Neural cell (in vitro differentiated cells): ENCODE measurements around the gene VAV3. TPM values are rescaled to one million over a fixed set of nuclear protein-coding genes. Genes with fewer than 3 reads are reported as not detected.

Experiments
- H2AFZ ChIP-seq: fragments of 200-600, 300-800 bp; sonication (generic), shearing (Covaris generic); 2 replicates; pipeline ENCODE4 v1.6.0; 2014; ENCODE audit warnings: low read depth, mild to moderate bottlenecking, antibody characterized with exemption, low read length, moderate library complexity
- H3F3A ChIP-seq: fragments of 200-600 bp; shearing (Covaris generic); 2 replicates; pipeline ENCODE4 v1.6.1; 2016; ENCODE audit warnings: mild to moderate bottlenecking, moderate library complexity, mixed read lengths, antibody characterized with exemption, low read length; ENCODE audit not compliant: insufficient read depth, poor library complexity, severe bottlenecking
- H3K27ac ChIP-seq: fragments of 200-600, 300-800 bp; sonication (generic), shearing (Covaris generic); 2 replicates; pipeline ENCODE4 v1.5.1; 2014; ENCODE audit warnings: mild to moderate bottlenecking, low read length, moderate library complexity
- H3K27me3 ChIP-seq: fragments of 300-800, 200-600 bp; sonication (generic), shearing (Covaris generic); 2 replicates; pipeline ENCODE4 v1.6.0; 2014; ENCODE audit warnings: mild to moderate bottlenecking, low read depth, low read length, moderate library complexity; ENCODE audit not compliant: insufficient read depth
- H3K36me3 ChIP-seq: fragments of 300-800, 200-600 bp; sonication (generic), shearing (Covaris generic); 2 replicates; pipeline ENCODE4 v1.5.1; 2014; ENCODE audit warnings: mild to moderate bottlenecking, antibody characterized with exemption, low read length, moderate library complexity; ENCODE audit not compliant: insufficient read depth
- H3K4me2 ChIP-seq: fragments of 300-800, 200-600 bp; sonication (generic), shearing (Covaris generic); 2 replicates; pipeline ENCODE4 v1.6.0; 2014; ENCODE audit warnings: mild to moderate bottlenecking, low read length
- H3K4me3 ChIP-seq: fragments of 300-800, 200-600 bp; sonication (generic), shearing (Covaris generic); 2 replicates; pipeline ENCODE4 v1.5.1; 2014; ENCODE audit warnings: mild to moderate bottlenecking, low read length, moderate library complexity
- H3K79me2 ChIP-seq: fragments of 200-600 bp; shearing (Covaris generic); replicated peaks from 2 replicates; pipeline ENCODE4 v1.6.0; 2014; ENCODE audit warnings: mild to moderate bottlenecking, low read length, moderate library complexity; ENCODE audit not compliant: insufficient read depth
- H3K9ac ChIP-seq: fragments of 300-800, 200-600 bp; sonication (generic), shearing (Covaris generic); 2 replicates; pipeline ENCODE4 v1.6.1; 2016; ENCODE audit warnings: mild to moderate bottlenecking, low read length, mixed read lengths
- H3K9me2 ChIP-seq: fragments of 200-600 bp; shearing (Covaris generic); 2 replicates; pipeline ENCODE4 v1.6.1; 2016; ENCODE audit warnings: mild to moderate bottlenecking, low read length, mixed read lengths; ENCODE audit not compliant: insufficient read depth
- H3K9me3 ChIP-seq: fragments of 200-600, 300-800 bp; sonication (generic), shearing (Covaris generic); 2 replicates; pipeline ENCODE4 v1.6.1; 2016; ENCODE audit warnings: mild to moderate bottlenecking, mixed run types, low read length, moderate library complexity, mixed read lengths
- H4K20me1 ChIP-seq: fragments of 200-600 bp; shearing (Covaris generic); 2 replicates; pipeline ENCODE4 v1.6.1; 2016; ENCODE audit warnings: mild to moderate bottlenecking, mixed run types; ENCODE audit not compliant: insufficient read depth
- CTCF ChIP-seq: fragments of 450-650 bp; IDR thresholded peaks from 2 replicates; pipeline ENCODE4 v1.5.1; 2014; ENCODE audit warnings: antibody characterized with exemption, mild to moderate bottlenecking, moderate library complexity; ENCODE audit not compliant: poor library complexity, severe bottlenecking
- EP300 ChIP-seq: fragments of 450-650 bp; conservative IDR thresholded peaks from 2 replicates; pipeline ENCODE4 v1.6.1; 2014; ENCODE audit warnings: antibody characterized with exemption, mild to moderate bottlenecking, moderate library complexity; ENCODE audit not compliant: poor library complexity, severe bottlenecking
- EZH2 ChIP-seq: fragments of 200-600, 300-800 bp; shearing (Covaris generic), sonication (generic); IDR thresholded peaks from 2 replicates; pipeline ENCODE4 v1.6.1; 2014; ENCODE audit warnings: antibody characterized with exemption, low read length, borderline replicate concordance, mild to moderate bottlenecking; ENCODE audit not compliant: insufficient read depth, poor library complexity, severe bottlenecking
- MXI1 ChIP-seq: fragments of 450-650 bp; conservative IDR thresholded peaks from 2 replicates; pipeline ENCODE4 v1.6.1; 2014; ENCODE audit warnings: antibody characterized with exemption, mild to moderate bottlenecking; ENCODE audit not compliant: poor library complexity, severe bottlenecking
- POLR2AphosphoS5 ChIP-seq: IDR thresholded peaks from 2 replicates; pipeline ENCODE4 v1.6.1; 2012
- RAD21 ChIP-seq: fragments of 450-650 bp; conservative IDR thresholded peaks from 2 replicates; pipeline ENCODE4 v1.6.1; 2014; ENCODE audit warnings: antibody characterized with exemption, mild to moderate bottlenecking, moderate library complexity
- SMC3 ChIP-seq: fragments of 450-650 bp; conservative IDR thresholded peaks from 2 replicates; pipeline ENCODE4 v1.6.1; 2014; ENCODE audit warnings: antibody characterized with exemption, mild to moderate bottlenecking, moderate library complexity; ENCODE audit not compliant: poor library complexity
- TAF1 ChIP-seq: IDR thresholded peaks from 2 replicates; pipeline ENCODE4 v1.6.1; 2012; ENCODE audit warnings: low read depth
- polyA plus RNA-seq: library from polyadenylated mRNA; depleted of rRNA; stranded (reverse); fragments of >200 nt; gene quantifications from 2 replicates; pipeline ENCODE4 v1.2.3, GENCODE V29; 2014
- TF ChIP-seq, protein P1 (sequence below): IDR thresholded peaks from 2 replicates; pipeline ENCODE4 v1.6.1; 2012; ENCODE audit warnings: borderline replicate concordance

Gene VAV3
- polyA plus RNA-seq, 1 donor from 2014 or later, result 7.6 TPM

DNA sequence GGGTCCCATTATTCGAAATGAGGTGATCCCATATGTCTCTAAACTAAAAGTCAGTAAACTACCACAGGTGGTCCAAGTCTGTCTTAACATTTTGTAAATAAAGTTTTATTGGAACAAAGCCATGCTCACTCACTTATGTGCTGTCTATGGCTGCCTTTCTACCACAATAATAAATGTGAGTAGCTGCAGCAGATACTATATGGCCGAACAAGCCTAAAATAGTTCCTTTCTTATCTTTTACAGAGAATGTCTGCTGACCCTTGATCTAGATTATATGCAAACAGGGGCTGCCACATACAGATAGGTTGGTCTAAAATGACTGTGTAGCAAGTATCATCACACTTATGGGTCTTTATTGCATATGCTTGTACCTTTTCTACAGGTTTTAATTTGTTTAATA is 140.0 kb downstream of the VAV3 start:
- Histone ChIP-seq H3K36me3 (no peaks in the 10 kb centered on the region), H3K27ac (no peak overlapping the region), H3K9me3 (no peaks in the 10 kb centered on the region), H3K4me2 (no peak overlapping the region), H2AFZ (no peak overlapping the region), H3K79me2 (no peaks in the 10 kb centered on the region), H3F3A (no peaks in the 10 kb centered on the region), H3K4me3 (no peak overlapping the region), H4K20me1 (no peaks in the 10 kb centered on the region), H3K27me3 (no peaks in the 10 kb centered on the region), H3K9me2 (no peaks in the 10 kb centered on the region), H3K9ac (no peak overlapping the region)
- TF ChIP-seq CTCF, result no peak
- TF ChIP-seq, protein P1, sequence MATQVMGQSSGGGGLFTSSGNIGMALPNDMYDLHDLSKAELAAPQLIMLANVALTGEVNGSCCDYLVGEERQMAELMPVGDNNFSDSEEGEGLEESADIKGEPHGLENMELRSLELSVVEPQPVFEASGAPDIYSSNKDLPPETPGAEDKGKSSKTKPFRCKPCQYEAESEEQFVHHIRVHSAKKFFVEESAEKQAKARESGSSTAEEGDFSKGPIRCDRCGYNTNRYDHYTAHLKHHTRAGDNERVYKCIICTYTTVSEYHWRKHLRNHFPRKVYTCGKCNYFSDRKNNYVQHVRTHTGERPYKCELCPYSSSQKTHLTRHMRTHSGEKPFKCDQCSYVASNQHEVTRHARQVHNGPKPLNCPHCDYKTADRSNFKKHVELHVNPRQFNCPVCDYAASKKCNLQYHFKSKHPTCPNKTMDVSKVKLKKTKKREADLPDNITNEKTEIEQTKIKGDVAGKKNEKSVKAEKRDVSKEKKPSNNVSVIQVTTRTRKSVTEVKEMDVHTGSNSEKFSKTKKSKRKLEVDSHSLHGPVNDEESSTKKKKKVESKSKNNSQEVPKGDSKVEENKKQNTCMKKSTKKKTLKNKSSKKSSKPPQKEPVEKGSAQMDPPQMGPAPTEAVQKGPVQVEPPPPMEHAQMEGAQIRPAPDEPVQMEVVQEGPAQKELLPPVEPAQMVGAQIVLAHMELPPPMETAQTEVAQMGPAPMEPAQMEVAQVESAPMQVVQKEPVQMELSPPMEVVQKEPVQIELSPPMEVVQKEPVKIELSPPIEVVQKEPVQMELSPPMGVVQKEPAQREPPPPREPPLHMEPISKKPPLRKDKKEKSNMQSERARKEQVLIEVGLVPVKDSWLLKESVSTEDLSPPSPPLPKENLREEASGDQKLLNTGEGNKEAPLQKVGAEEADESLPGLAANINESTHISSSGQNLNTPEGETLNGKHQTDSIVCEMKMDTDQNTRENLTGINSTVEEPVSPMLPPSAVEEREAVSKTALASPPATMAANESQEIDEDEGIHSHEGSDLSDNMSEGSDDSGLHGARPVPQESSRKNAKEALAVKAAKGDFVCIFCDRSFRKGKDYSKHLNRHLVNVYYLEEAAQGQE, result no peak
- no peak for TF ChIP-seq POLR2AphosphoS5
- no peak for TF ChIP-seq TAF1
- TF ChIP-seq MXI1, result no peak
- no peak for TF ChIP-seq EP300
- TF ChIP-seq SMC3, result no peak
- no peak for TF ChIP-seq RAD21
- TF ChIP-seq EZH2, result no peak

GRCh38 chr1:107821340-107821739 is 143.6 kb downstream of the VAV3 start:
- no peaks in the 10 kb centered on the region for H3K79me2 ChIP-seq
- H2AFZ ChIP-seq, result no peak overlapping the region
- H3K9me3 ChIP-seq, result no peaks in the 10 kb centered on the region
- H3K27ac ChIP-seq, result no peak overlapping the region
- H3F3A ChIP-seq, result no peaks in the 10 kb centered on the region
- H3K36me3 ChIP-seq, result no peaks in the 10 kb centered on the region
- H3K27me3 ChIP-seq, result no peaks in the 10 kb centered on the region
- H3K4me3 ChIP-seq, result no peak overlapping the region
- no peaks in the 10 kb centered on the region for H4K20me1 ChIP-seq
- TF ChIP-seq TAF1 (no peak), SMC3 (no peak), EP300 (no peak), RAD21 (no peak), EZH2 (no peak), MXI1 (no peak)
- TF ChIP-seq, protein P1, result no peak
- H3K9me2 ChIP-seq, result no peaks in the 10 kb centered on the region
- no peak overlapping the region for H3K9ac ChIP-seq
- H3K4me2 ChIP-seq, result no peak overlapping the region
